Thoracic aorta (tissue), 2 donors: ENCODE measurements around the gene HLA-DQA1. TPM values are rescaled to one million over a fixed set of nuclear protein-coding genes. Genes with fewer than 3 reads are reported as not detected.

Experiments used
- ATAC-seq: fragments of 150-250 bp; one replicate; pipeline ENCODE4 v1.8.0; 2017; ENCODE audit warnings: low read depth; ENCODE audit not compliant: insufficient number of reproducible peaks, low FRiP score
- DNase-seq: peaks from one replicate; pipeline ENCODE4 v3.0.0-alpha.2; 2020; ENCODE audit warnings: low spot score
- H3K27ac ChIP-seq, 2 donors: fragments of 200-600 bp; sonication (generic); 1 replicate in 1 of 2; 2 replicates in 1 of 2; pipeline ENCODE4 v1.5.1; 2016; ENCODE audit warnings: mild to moderate bottlenecking in 2 of 2, moderate library complexity in 2 of 2
- H3K27me3 ChIP-seq: fragments of 200-600 bp; sonication (generic); replicated peaks from 2 replicates; pipeline ENCODE4 v1.6.0; 2016; ENCODE audit warnings: mild to moderate bottlenecking; ENCODE audit not compliant: insufficient read depth
- H3K36me3 ChIP-seq: fragments of 200-600 bp; sonication (generic); one replicate; pipeline ENCODE4 v1.5.1; 2016
- H3K4me1 ChIP-seq, 2 donors: fragments of 200-600 bp; sonication (generic); 1 replicate in 1 of 2; 2 replicates in 1 of 2; pipeline versions ENCODE4 v1.5.1 to v1.6.0; 2016; ENCODE audit warnings: low read depth in 2 of 2, mild to moderate bottlenecking in 1 of 2; ENCODE audit not compliant: control insufficient read depth in 1 of 2
- H3K4me3 ChIP-seq: fragments of 200-600 bp; sonication (generic); 2 replicates; pipeline ENCODE4 v1.5.1; 2016; ENCODE audit warnings: mild to moderate bottlenecking
- H3K9me3 ChIP-seq: fragments of 200-600 bp; sonication (generic); 2 replicates; pipeline ENCODE4 v1.5.1; 2016
- total RNA-seq, 2 donors: library from RNA; depleted of rRNA; stranded (reverse); fragments of >200 nt; gene quantifications; one replicate each; pipeline versions ENCODE4 v1.1.0 to v1.2.3, GENCODE V29; 2016
- TF ChIP-seq, protein P1 (sequence below): fragments of 200-600 bp; sonication (generic); IDR thresholded peaks from one replicate; pipeline ENCODE4 v1.5.1; 2019; ENCODE audit warnings: antibody characterized with exemption

Gene HLA-DQA1
- total RNA-seq, 2 donors from 2014 or later: 4.5 to 24.4 TPM

DNA sequence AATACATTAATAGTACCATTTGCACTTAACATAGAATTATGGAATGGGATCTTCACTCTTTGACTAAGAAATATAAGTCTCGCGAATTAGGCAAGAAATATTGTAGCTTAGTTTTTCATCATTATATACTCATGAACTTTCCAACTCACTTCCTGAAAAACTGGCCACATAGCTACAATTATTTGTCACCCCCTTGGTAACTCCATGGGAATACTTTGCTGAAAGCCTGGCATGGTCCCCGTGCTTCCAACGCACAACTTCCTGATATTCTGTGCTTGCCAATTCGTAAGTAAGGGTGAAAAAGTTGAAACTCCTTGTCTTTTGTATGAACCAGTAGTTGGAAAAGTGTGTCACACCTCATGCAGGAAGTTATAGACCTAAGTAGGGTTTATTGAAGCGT is 23.7 kb upstream of the HLA-DQA1 start:
- H3K4me3 ChIP-seq: no peak overlapping the region
- H3K36me3 ChIP-seq: no peaks in the 10 kb centered on the region
- H3K9me3 ChIP-seq: no peaks in the 10 kb centered on the region
- DNase-seq (no peak), ATAC-seq (no peak)
- no peaks in the 10 kb centered on the region for H3K27me3 ChIP-seq
- H3K4me1 ChIP-seq: no peaks in the 10 kb centered on the region
- TF ChIP-seq, protein P1, sequence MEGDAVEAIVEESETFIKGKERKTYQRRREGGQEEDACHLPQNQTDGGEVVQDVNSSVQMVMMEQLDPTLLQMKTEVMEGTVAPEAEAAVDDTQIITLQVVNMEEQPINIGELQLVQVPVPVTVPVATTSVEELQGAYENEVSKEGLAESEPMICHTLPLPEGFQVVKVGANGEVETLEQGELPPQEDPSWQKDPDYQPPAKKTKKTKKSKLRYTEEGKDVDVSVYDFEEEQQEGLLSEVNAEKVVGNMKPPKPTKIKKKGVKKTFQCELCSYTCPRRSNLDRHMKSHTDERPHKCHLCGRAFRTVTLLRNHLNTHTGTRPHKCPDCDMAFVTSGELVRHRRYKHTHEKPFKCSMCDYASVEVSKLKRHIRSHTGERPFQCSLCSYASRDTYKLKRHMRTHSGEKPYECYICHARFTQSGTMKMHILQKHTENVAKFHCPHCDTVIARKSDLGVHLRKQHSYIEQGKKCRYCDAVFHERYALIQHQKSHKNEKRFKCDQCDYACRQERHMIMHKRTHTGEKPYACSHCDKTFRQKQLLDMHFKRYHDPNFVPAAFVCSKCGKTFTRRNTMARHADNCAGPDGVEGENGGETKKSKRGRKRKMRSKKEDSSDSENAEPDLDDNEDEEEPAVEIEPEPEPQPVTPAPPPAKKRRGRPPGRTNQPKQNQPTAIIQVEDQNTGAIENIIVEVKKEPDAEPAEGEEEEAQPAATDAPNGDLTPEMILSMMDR: no peak
- H3K27ac ChIP-seq: no peak overlapping the region

DNA sequence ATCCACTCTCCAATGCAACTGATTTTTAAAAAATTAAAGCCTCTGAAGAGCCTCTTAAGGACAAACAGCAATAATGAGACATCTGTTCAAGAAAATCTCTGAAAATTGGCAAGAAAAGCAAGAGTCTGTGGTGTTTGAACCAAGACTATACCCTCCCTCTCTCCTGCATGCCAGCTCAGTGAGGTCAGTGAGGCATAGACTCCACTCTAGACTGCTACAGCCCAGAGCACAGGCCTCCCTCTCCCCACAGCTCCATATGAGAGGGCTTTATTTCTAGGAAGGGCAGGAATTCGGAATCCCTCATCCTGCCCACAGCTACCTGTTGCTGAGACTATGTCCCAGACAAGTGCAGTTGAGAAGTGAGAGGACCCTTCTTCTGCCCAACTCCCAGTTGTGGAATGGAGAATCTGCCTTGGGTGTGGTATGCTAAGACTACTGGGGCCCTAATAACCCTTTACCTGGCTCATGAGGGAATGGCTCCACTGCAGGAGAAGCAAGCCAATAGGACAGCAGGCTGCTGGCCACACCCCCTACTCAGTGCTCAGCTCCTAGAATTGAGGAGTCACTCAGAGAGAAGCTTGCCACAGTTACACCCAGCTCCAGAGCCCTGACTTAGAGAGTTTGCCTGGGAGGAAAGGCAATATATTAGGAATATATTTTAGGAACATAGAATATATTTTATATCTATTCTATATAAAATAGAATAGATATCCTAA is 22.7 kb upstream of the HLA-DQA1 start:
- DNase-seq (no peak), ATAC-seq (no peak)
- no peaks in the 10 kb centered on the region for H3K36me3 ChIP-seq
- no peaks in the 10 kb centered on the region for H3K9me3 ChIP-seq
- H3K4me3 ChIP-seq: no peak overlapping the region
- TF ChIP-seq, protein P1: no peak
- no peaks in the 10 kb centered on the region for H3K4me1 ChIP-seq
- no peak overlapping the region for H3K27ac ChIP-seq
- H3K27me3 ChIP-seq: no peaks in the 10 kb centered on the region

DNA sequence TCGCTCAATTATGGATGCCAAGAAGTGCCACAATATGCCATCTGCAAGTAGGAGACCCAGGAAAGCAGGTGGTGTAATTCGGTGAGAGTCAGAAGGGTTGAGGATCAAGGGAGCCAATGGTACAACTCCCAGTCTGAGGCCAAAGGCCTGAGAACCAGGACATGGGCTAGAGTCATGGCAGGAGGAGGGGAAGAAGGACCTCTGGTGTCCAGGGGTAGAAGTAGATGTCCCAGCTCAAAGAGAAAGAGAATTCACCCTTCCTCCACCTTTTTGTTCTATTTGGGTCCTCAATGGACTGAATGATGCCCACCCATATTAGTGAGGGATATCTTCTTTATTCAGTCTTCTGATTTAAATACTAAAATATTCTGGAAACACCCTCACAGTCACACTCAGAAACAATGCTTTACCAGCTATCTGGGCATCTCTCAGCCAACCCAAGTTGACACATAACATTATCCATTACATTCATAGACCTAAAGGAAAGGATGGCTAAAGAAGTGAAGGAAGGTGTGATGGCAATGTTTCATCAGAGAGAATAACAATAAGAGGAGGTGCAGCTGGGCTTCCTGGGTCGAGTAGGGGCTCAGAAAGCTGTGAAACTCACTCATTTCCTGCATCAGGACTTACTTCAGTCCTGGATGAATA is 21.2 kb upstream of the HLA-DQA1 start:
- no peaks in the 10 kb centered on the region for H3K4me1 ChIP-seq
- TF ChIP-seq, protein P1: no peak
- H3K4me3 ChIP-seq: no peak overlapping the region
- no peaks in the 10 kb centered on the region for H3K27me3 ChIP-seq
- H3K9me3 ChIP-seq: no peaks in the 10 kb centered on the region
- H3K27ac ChIP-seq: no peak overlapping the region
- H3K36me3 ChIP-seq: no peaks in the 10 kb centered on the region
- ATAC-seq (no peak), DNase-seq (no peak)

DNA sequence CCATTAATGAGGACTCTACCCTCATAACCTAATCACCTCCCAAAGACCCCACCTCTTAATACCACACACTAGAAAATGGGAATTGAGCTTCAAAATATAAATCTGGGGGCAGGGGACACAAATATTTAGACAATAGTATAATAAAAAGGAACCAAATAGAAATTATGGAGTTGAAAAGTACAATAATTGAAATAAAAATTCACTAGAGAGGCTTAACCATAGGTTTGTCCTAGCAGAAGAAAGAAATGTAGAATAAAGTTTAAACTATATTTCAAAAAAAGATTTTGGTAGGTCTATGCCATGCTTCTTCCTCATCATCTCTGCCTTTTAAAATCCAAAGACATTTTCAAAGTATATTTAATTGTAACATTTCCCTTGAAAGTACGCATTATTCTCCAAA is 19.5 kb upstream of the HLA-DQA1 start:
- no peaks in the 10 kb centered on the region for H3K36me3 ChIP-seq
- H3K4me1 ChIP-seq: no peaks in the 10 kb centered on the region
- no peaks in the 10 kb centered on the region for H3K27me3 ChIP-seq
- ATAC-seq (no peak), DNase-seq (no peak)
- H3K9me3 ChIP-seq: no peaks in the 10 kb centered on the region
- no peak overlapping the region for H3K4me3 ChIP-seq
- TF ChIP-seq, protein P1: no peak
- no peak overlapping the region for H3K27ac ChIP-seq

DNA sequence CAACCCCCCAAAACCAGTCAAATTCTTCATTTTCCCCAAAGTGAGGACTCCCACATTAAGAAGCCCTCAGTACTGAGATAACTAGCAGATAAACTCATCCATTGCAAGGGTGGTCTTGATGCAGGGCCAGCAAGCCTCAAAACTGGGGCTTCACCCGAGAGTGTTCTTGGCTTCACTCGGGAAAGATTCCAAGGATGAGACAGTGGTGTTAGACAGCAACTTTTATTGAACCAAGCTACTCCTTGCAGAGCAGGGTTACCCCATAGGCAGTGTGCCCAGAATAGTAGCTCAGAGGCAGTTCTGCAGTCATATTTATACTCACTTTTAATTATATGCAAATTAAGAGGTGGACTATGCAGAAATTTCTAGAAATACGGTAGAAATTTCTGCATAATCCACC is 15.8 kb upstream of the HLA-DQA1 start:
- Histone ChIP-seq H3K9me3 (no peaks in the 10 kb centered on the region), H3K4me3 (no peak overlapping the region), H3K27me3 (no peaks in the 10 kb centered on the region), H3K27ac (no peak overlapping the region), H3K36me3 (no peaks in the 10 kb centered on the region), H3K4me1 (no peaks in the 10 kb centered on the region)
- no peak for DNase-seq
- TF ChIP-seq, protein P1: no peak
- ATAC-seq: no peak
